ENCODE results near the gene ENOX1. TPM values are rescaled to one million over a fixed set of nuclear protein-coding genes. Genes with fewer than 3 reads are reported as not detected.

The ENOX1 gene
- total and polyA plus RNA-seq, 2 donors = 4.0 to 5.7 TPM

GRCh38 chr13:43742911-43743310, 43.9 kb downstream of the ENOX1 start:
- H3K36me3 ChIP-seq (ENCODE audit: control insufficient read depth in 2 of 2, insufficient read depth in 2 of 2, low read length in 1 of 2) = no peaks in the 10 kb centered on the region
- H3K27ac ChIP-seq (ENCODE audit: low read depth in 1 of 2, low read length in 1 of 2) = no peak overlapping the region
- H3K4me3 ChIP-seq (ENCODE audit: low read length in 2 of 2) = no peak overlapping the region
- no peaks in the 10 kb centered on the region for H3K9me3 ChIP-seq (ENCODE audit: control insufficient read depth in 2 of 2, insufficient read depth in 1 of 2, low read length in 1 of 2)
- no peak for DNase-seq (ENCODE audit: low read depth in 6 of 9, low spot score in 9 of 9)
- no peaks in the 10 kb centered on the region for H3K27me3 ChIP-seq (ENCODE audit: control insufficient read depth in 2 of 2, insufficient read depth in 1 of 2, low read length in 1 of 2)
- no peaks in the 10 kb centered on the region for H3K4me1 ChIP-seq (ENCODE audit: control insufficient read depth in 2 of 2, insufficient read depth in 2 of 2, low read length in 2 of 2)

- WGBS = 97% methylated on average over 3 of the region's 3 CpGs
- no peak for DNase-seq (ENCODE audit: low read depth in 6 of 9, low spot score in 9 of 9)
- no peaks in the 10 kb centered on the region for H3K27me3 ChIP-seq (ENCODE audit: control insufficient read depth in 2 of 2, insufficient read depth in 1 of 2, low read length in 1 of 2)
- H3K4me1 ChIP-seq (ENCODE audit: control insufficient read depth in 2 of 2, insufficient read depth in 2 of 2, low read length in 2 of 2) = no peaks in the 10 kb centered on the region
- H3K9me3 ChIP-seq (ENCODE audit: control insufficient read depth in 2 of 2, insufficient read depth in 1 of 2, low read length in 1 of 2) = no peaks in the 10 kb centered on the region
- H3K36me3 ChIP-seq (ENCODE audit: control insufficient read depth in 2 of 2, insufficient read depth in 2 of 2, low read length in 1 of 2) = no peaks in the 10 kb centered on the region
- no peak overlapping the region for H3K4me3 ChIP-seq (ENCODE audit: low read length in 2 of 2)
- H3K27ac ChIP-seq (ENCODE audit: low read depth in 1 of 2, low read length in 1 of 2) = no peak overlapping the region
Measured at GRCh38 chr13:43737392-43737923, 49.3 kb downstream of the ENOX1 start.

- no peaks in the 10 kb centered on the region for H3K27me3 ChIP-seq (ENCODE audit: control insufficient read depth in 2 of 2, insufficient read depth in 1 of 2, low read length in 1 of 2)
- DNase-seq (ENCODE audit: low read depth in 6 of 9, low spot score in 9 of 9) = no peak
- no peaks in the 10 kb centered on the region for H3K36me3 ChIP-seq (ENCODE audit: control insufficient read depth in 2 of 2, insufficient read depth in 2 of 2, low read length in 1 of 2)
Measured at GRCh38 chr13:43732726-43733125, 54.0 kb downstream of the ENOX1 start.

GRCh38 chr13:43731296-43731695, 55.5 kb downstream of the ENOX1 start:
- Histone ChIP-seq H3K27me3 (ENCODE audit: control insufficient read depth in 2 of 2, insufficient read depth in 1 of 2, low read length in 1 of 2) (no peaks in the 10 kb centered on the region), H3K36me3 (ENCODE audit: control insufficient read depth in 2 of 2, insufficient read depth in 2 of 2, low read length in 1 of 2) (no peaks in the 10 kb centered on the region), H3K4me3 (ENCODE audit: low read length in 2 of 2) (no peak overlapping the region), H3K9me3 (ENCODE audit: control insufficient read depth in 2 of 2, insufficient read depth in 1 of 2, low read length in 1 of 2) (no peaks in the 10 kb centered on the region), H3K4me1 (ENCODE audit: control insufficient read depth in 2 of 2, insufficient read depth in 2 of 2, low read length in 2 of 2) (no peaks in the 10 kb centered on the region), H3K27ac (ENCODE audit: low read depth in 1 of 2, low read length in 1 of 2) (no peak overlapping the region)
- DNase-seq (ENCODE audit: low read depth in 6 of 9, low spot score in 9 of 9) = no peak

More at GRCh38 chr13:43732726-43733125, 54.0 kb downstream of the ENOX1 start:
- H3K27ac ChIP-seq (ENCODE audit: low read depth in 1 of 2, low read length in 1 of 2) = no peak overlapping the region
- no peaks in the 10 kb centered on the region for H3K4me1 ChIP-seq (ENCODE audit: control insufficient read depth in 2 of 2, insufficient read depth in 2 of 2, low read length in 2 of 2)
- no peak overlapping the region for H3K4me3 ChIP-seq (ENCODE audit: low read length in 2 of 2)
- 97% methylated on average over 3 of the region's 3 CpGs for WGBS
- no peaks in the 10 kb centered on the region for H3K9me3 ChIP-seq (ENCODE audit: control insufficient read depth in 2 of 2, insufficient read depth in 1 of 2, low read length in 1 of 2)

DNA sequence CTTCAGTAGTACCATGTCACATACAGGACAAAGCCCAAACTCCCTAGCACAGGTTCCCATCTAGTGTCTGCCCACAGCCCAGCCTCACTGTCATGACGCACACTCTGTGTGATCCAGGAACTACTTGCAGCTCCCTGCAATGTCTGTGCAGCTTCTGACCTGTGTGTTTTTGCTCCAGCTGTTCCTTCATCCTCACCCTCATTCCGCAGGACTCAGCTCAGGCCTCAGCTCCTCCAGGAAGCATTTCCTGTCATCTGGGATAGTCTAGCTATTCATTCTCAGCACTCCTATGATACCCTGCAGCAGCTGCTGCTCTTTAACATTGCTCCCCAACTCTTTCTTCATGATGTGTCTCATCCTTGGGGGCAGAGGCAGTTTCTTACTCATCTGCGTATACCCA, 56.1 kb downstream of the ENOX1 start:
- H3K4me3 ChIP-seq (ENCODE audit: low read length in 2 of 2) = no peak overlapping the region
- no peaks in the 10 kb centered on the region for H3K4me1 ChIP-seq (ENCODE audit: control insufficient read depth in 2 of 2, insufficient read depth in 2 of 2, low read length in 2 of 2)
- no peaks in the 10 kb centered on the region for H3K9me3 ChIP-seq (ENCODE audit: control insufficient read depth in 2 of 2, insufficient read depth in 1 of 2, low read length in 1 of 2)
- H3K27me3 ChIP-seq (ENCODE audit: control insufficient read depth in 2 of 2, insufficient read depth in 1 of 2, low read length in 1 of 2) = no peaks in the 10 kb centered on the region
- no peak for DNase-seq (ENCODE audit: low read depth in 6 of 9, low spot score in 9 of 9)
- WGBS = 95% methylated on average over 3 of the region's 3 CpGs
- H3K36me3 ChIP-seq (ENCODE audit: control insufficient read depth in 2 of 2, insufficient read depth in 2 of 2, low read length in 1 of 2) = no peaks in the 10 kb centered on the region
- no peak overlapping the region for H3K27ac ChIP-seq (ENCODE audit: low read depth in 1 of 2, low read length in 1 of 2)

DNA sequence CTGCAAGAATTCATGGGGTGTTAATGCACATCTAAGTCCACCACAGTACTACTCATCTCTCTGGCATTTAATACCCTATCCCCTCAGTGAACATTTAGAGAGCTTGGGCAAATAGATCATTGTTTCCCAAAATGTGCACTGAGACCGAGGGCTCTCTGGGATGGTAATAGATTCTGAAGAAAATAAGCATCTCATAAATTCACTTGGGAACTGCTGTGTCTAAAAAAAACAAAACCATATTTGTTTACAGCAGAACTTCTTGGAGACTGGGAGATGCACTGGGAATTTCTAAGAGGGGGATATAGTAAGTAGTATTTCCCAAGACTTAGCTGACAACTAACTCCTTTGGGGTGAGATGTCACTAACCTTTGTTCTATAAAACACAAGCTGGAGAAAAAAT, 58.4 kb downstream of the ENOX1 start:
- H3K4me1 ChIP-seq (ENCODE audit: control insufficient read depth in 2 of 2, insufficient read depth in 2 of 2, low read length in 2 of 2) = no peaks in the 10 kb centered on the region
- no peak overlapping the region for H3K4me3 ChIP-seq (ENCODE audit: low read length in 2 of 2)
- H3K27ac ChIP-seq (ENCODE audit: low read depth in 1 of 2, low read length in 1 of 2) = no peak overlapping the region
- H3K9me3 ChIP-seq (ENCODE audit: control insufficient read depth in 2 of 2, insufficient read depth in 1 of 2, low read length in 1 of 2) = no peaks in the 10 kb centered on the region
- no peaks in the 10 kb centered on the region for H3K27me3 ChIP-seq (ENCODE audit: control insufficient read depth in 2 of 2, insufficient read depth in 1 of 2, low read length in 1 of 2)
- H3K36me3 ChIP-seq (ENCODE audit: control insufficient read depth in 2 of 2, insufficient read depth in 2 of 2, low read length in 1 of 2) = no peaks in the 10 kb centered on the region
- WGBS = 97% methylated on average over 1 of the region's 1 CpG
- DNase-seq (ENCODE audit: low read depth in 6 of 9, low spot score in 9 of 9) = no peak

GRCh38 chr13:43727856-43728255, 58.9 kb downstream of the ENOX1 start:
- no peaks in the 10 kb centered on the region for H3K36me3 ChIP-seq (ENCODE audit: control insufficient read depth in 2 of 2, insufficient read depth in 2 of 2, low read length in 1 of 2)
- H3K9me3 ChIP-seq (ENCODE audit: control insufficient read depth in 2 of 2, insufficient read depth in 1 of 2, low read length in 1 of 2) = no peaks in the 10 kb centered on the region
- no peak overlapping the region for H3K4me3 ChIP-seq (ENCODE audit: low read length in 2 of 2)
- H3K27ac ChIP-seq (ENCODE audit: low read depth in 1 of 2, low read length in 1 of 2) = no peak overlapping the region
- no peaks in the 10 kb centered on the region for H3K27me3 ChIP-seq (ENCODE audit: control insufficient read depth in 2 of 2, insufficient read depth in 1 of 2, low read length in 1 of 2)
- 98% methylated on average over 1 of the region's 1 CpG for WGBS
- DNase-seq (ENCODE audit: low read depth in 6 of 9, low spot score in 9 of 9) = no peak
- H3K4me1 ChIP-seq (ENCODE audit: control insufficient read depth in 2 of 2, insufficient read depth in 2 of 2, low read length in 2 of 2) = no peaks in the 10 kb centered on the region

DNA sequence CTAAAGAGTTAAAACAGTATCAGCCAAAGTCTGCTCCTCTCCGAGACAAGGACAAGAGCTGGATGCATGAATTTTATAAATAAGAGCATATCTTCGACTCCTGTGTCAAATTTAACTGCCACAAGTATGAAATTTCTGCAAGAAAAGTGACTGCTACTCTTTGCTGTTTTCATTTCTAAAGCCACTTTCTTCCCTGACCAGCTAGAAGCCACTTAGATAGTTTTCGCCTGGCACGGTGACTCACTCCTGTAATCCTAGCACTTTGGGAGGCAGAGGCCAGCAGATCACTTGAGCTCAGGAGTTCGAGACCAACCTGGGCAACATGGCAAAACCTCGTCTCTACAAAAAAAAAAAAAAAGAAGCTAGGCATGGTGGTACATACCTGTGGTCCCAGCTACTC, 61.3 kb downstream of the ENOX1 start:
- DNase-seq (ENCODE audit: low read depth in 6 of 9, low spot score in 9 of 9) = no peak
- Histone ChIP-seq H3K9me3 (ENCODE audit: control insufficient read depth in 2 of 2, insufficient read depth in 1 of 2, low read length in 1 of 2) (no peaks in the 10 kb centered on the region), H3K27me3 (ENCODE audit: control insufficient read depth in 2 of 2, insufficient read depth in 1 of 2, low read length in 1 of 2) (no peaks in the 10 kb centered on the region), H3K36me3 (ENCODE audit: control insufficient read depth in 2 of 2, insufficient read depth in 2 of 2, low read length in 1 of 2) (no peaks in the 10 kb centered on the region), H3K4me3 (ENCODE audit: low read length in 2 of 2) (no peak overlapping the region), H3K27ac (ENCODE audit: low read depth in 1 of 2, low read length in 1 of 2) (no peak overlapping the region), H3K4me1 (ENCODE audit: control insufficient read depth in 2 of 2, insufficient read depth in 2 of 2, low read length in 2 of 2) (no peaks in the 10 kb centered on the region)
- 95% methylated on average over 6 of the region's 6 CpGs for WGBS

GRCh38 chr13:43720780-43721397, 65.9 kb downstream of the ENOX1 start:
- Histone ChIP-seq H3K4me1 (ENCODE audit: control insufficient read depth in 2 of 2, insufficient read depth in 2 of 2, low read length in 2 of 2) (no peaks in the 10 kb centered on the region), H3K27ac (ENCODE audit: low read depth in 1 of 2, low read length in 1 of 2) (no peak overlapping the region), H3K36me3 (ENCODE audit: control insufficient read depth in 2 of 2, insufficient read depth in 2 of 2, low read length in 1 of 2) (no peaks in the 10 kb centered on the region), H3K27me3 (ENCODE audit: control insufficient read depth in 2 of 2, insufficient read depth in 1 of 2, low read length in 1 of 2) (no peaks in the 10 kb centered on the region), H3K4me3 (ENCODE audit: low read length in 2 of 2) (no peak overlapping the region), H3K9me3 (ENCODE audit: control insufficient read depth in 2 of 2, insufficient read depth in 1 of 2, low read length in 1 of 2) (no peaks in the 10 kb centered on the region)
- DNase-seq (ENCODE audit: low read depth in 6 of 9, low spot score in 9 of 9) = no peak
- 47% methylated on average over 2 of the region's 2 CpGs for WGBS
